Keratinocyte (primary cell): ENCODE measurements around the gene ACTN2. TPM values are rescaled to one million over a fixed set of nuclear protein-coding genes. Genes with fewer than 3 reads are reported as not detected.

Source experiments
- DNase-seq: peaks from one replicate; pipeline ENCODE4 v3.0.0-alpha.2; 2011; ENCODE audit warnings: low read depth, missing footprints, low spot score
- FAIRE-seq: peaks from 2 replicates; lab custom pipeline; 2011; peaks lifted over from hg19 to GRCh38; lab: Jason Lieb, UNC
- H2AFZ ChIP-seq: 2 replicates; pipeline ENCODE4 v1.6.0; 2012; ENCODE audit warnings: low read length, control low read depth, inconsistent platforms; ENCODE audit not compliant: control insufficient read depth
- H3K27ac ChIP-seq: 2 replicates; pipeline ENCODE4 v1.5.1; 2011; ENCODE audit warnings: low read length; ENCODE audit not compliant: control insufficient read depth, insufficient read depth
- H3K27me3 ChIP-seq: 3 replicates; pipeline ENCODE4 v1.6.0; 2011; ENCODE audit warnings: low read length; ENCODE audit not compliant: control insufficient read depth, insufficient read depth; ENCODE audit errors: extremely low read depth
- H3K36me3 ChIP-seq, 2 experiments: 2 replicates in 1 of 2; 3 replicates in 1 of 2; pipeline ENCODE4 v1.5.1; 2011; ENCODE audit warnings: low read length in 2 of 2, mild to moderate bottlenecking in 1 of 2; ENCODE audit not compliant: control insufficient read depth in 2 of 2, insufficient read depth in 2 of 2; ENCODE audit errors: extremely low read depth in 1 of 2
- H3K4me1 ChIP-seq: 3 replicates; pipeline ENCODE4 v1.5.1; 2011; ENCODE audit warnings: low read length; ENCODE audit not compliant: control insufficient read depth, insufficient read depth; ENCODE audit errors: extremely low read depth
- H3K4me2 ChIP-seq: 3 replicates; pipeline ENCODE4 v1.6.0; 2011; ENCODE audit warnings: low read depth, low read length; ENCODE audit not compliant: control insufficient read depth, insufficient read depth; ENCODE audit errors: extremely low read depth
- H3K4me3 ChIP-seq, 3 experiments: fragments of 200-600 bp in 1 of 3; sonication (generic) in 1 of 3; 2 replicates in 2 of 3; 3 replicates in 1 of 3; pipeline ENCODE4 v1.5.1; 2011 to 2016; ENCODE audit warnings: low read length in 3 of 3, mild to moderate bottlenecking in 3 of 3, control low read depth in 2 of 3, inconsistent platforms in 1 of 3, low read depth in 1 of 3, mixed read lengths in 1 of 3, mixed run types in 1 of 3, moderate library complexity in 1 of 3; ENCODE audit not compliant: control insufficient read depth in 2 of 3, insufficient read depth in 2 of 3; ENCODE audit errors: extremely low read depth in 1 of 3
- H3K79me2 ChIP-seq: 2 replicates; pipeline ENCODE4 v1.6.0; 2012; ENCODE audit warnings: low read length; ENCODE audit not compliant: control insufficient read depth, insufficient read depth
- H3K9ac ChIP-seq: 3 replicates; pipeline ENCODE4 v1.6.0; 2011; ENCODE audit warnings: low read length; ENCODE audit not compliant: control insufficient read depth, insufficient read depth; ENCODE audit errors: extremely low read depth
- H3K9me1 ChIP-seq: 3 replicates; pipeline ENCODE4 v1.6.0; 2011; ENCODE audit warnings: low read length; ENCODE audit not compliant: control insufficient read depth, insufficient read depth; ENCODE audit errors: extremely low read depth
- H3K9me3 ChIP-seq: 2 replicates; pipeline ENCODE4 v1.5.1; 2012; ENCODE audit warnings: low read depth, low read length; ENCODE audit not compliant: control insufficient read depth
- H4K20me1 ChIP-seq: 3 replicates; pipeline ENCODE4 v1.6.0; 2011; ENCODE audit warnings: low read length; ENCODE audit not compliant: control insufficient read depth, insufficient read depth; ENCODE audit errors: extremely low read depth
- EZH2 ChIP-seq: IDR thresholded peaks from one replicate; pipeline ENCODE4 v1.6.1; 2012; ENCODE audit warnings: inconsistent platforms, mild to moderate bottlenecking, low read length, moderate library complexity
- dilution Hi-C: fragments of 300-500 bp; cut with MboI; formaldehyde crosslinking; loops from one replicate; pipeline ENCODE4 v1.7.0; 2020; ENCODE audit warnings: low sequenced_read_pairs; ENCODE audit not compliant: extremely low pct_ligation_motif_present
- polyA plus RNA-seq, 5 experiments: library from polyadenylated mRNA; depleted of rRNA in 3 of 5; stranded (reverse) in 3 of 5; stranded (forward) in 1 of 5; unstranded in 1 of 5; fragments of >200 nt; gene quantifications; 1 replicate in 1 of 5; 2 replicates in 3 of 5; 3 replicates in 1 of 5; pipeline versions ENCODE4 v1.2.1 to v1.2.3, GENCODE V29; 2011 to 2012; ENCODE audit warnings: missing spikeins in 2 of 5, low read depth in 1 of 5, low replicate concordance in 1 of 5
- TF ChIP-seq, protein P1 (sequence below), 3 experiments: IDR thresholded peaks in 1 of 3; conservative IDR thresholded peaks in 1 of 3; optimal IDR thresholded peaks in 1 of 3; 2 replicates in 2 of 3; 3 replicates in 1 of 3; pipeline versions ENCODE3 to v1.5.1; 2011; ENCODE audit warnings: low read length in 3 of 3, mild to moderate bottlenecking in 3 of 3, moderate library complexity in 2 of 3, control low read depth in 1 of 3, inconsistent platforms in 1 of 3; ENCODE audit not compliant: insufficient read depth in 2 of 3; ENCODE audit errors: extremely low read depth in 1 of 3

Gene ACTN2
- polyA plus RNA-seq, 1 donor (not counting 4 experiments of a cell fraction or from before 2014, with no cell fraction given): not detected

GRCh38 chr1:236710328-236710892 lies 24.1 kb downstream of the ACTN2 start:
- H3K79me2 ChIP-seq: no peaks in the 10 kb centered on the region
- FAIRE-seq (no peak), DNase-seq (no peak)
- H3K4me2 ChIP-seq: no peak overlapping the region
- H3K27me3 ChIP-seq: no peaks in the 10 kb centered on the region
- no peak overlapping the region for H3K9ac ChIP-seq
- H3K36me3 ChIP-seq: no peaks in the 10 kb centered on the region
- H4K20me1 ChIP-seq: no peaks in the 10 kb centered on the region
- TF ChIP-seq, protein P1, sequence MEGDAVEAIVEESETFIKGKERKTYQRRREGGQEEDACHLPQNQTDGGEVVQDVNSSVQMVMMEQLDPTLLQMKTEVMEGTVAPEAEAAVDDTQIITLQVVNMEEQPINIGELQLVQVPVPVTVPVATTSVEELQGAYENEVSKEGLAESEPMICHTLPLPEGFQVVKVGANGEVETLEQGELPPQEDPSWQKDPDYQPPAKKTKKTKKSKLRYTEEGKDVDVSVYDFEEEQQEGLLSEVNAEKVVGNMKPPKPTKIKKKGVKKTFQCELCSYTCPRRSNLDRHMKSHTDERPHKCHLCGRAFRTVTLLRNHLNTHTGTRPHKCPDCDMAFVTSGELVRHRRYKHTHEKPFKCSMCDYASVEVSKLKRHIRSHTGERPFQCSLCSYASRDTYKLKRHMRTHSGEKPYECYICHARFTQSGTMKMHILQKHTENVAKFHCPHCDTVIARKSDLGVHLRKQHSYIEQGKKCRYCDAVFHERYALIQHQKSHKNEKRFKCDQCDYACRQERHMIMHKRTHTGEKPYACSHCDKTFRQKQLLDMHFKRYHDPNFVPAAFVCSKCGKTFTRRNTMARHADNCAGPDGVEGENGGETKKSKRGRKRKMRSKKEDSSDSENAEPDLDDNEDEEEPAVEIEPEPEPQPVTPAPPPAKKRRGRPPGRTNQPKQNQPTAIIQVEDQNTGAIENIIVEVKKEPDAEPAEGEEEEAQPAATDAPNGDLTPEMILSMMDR (optimal IDR thresholded peaks at IDR 0.05 in 1 of 3, IDR thresholded peaks at IDR 0.05 in 1 of 3, conservative IDR thresholded peaks at IDR 0.05 in 1 of 3; ENCODE audit: extremely low read depth in 1 of 3, insufficient read depth in 2 of 3, low read length in 3 of 3): no peak
- TF ChIP-seq EZH2: no peak
- dilution Hi-C loops: no loop called here
- H3K9me1 ChIP-seq: no peaks in the 10 kb centered on the region
- no peak overlapping the region for H3K4me3 ChIP-seq
- H3K9me3 ChIP-seq: no peaks in the 10 kb centered on the region
- no peak overlapping the region for H2AFZ ChIP-seq
- H3K27ac ChIP-seq: no peak overlapping the region
- no peaks in the 10 kb centered on the region for H3K4me1 ChIP-seq

GRCh38 chr1:236716160-236716559 lies 29.9 kb downstream of the ACTN2 start:
- no peaks in the 10 kb centered on the region for H3K36me3 ChIP-seq
- H3K79me2 ChIP-seq: no peaks in the 10 kb centered on the region
- H3K9me1 ChIP-seq: no peaks in the 10 kb centered on the region
- no peaks in the 10 kb centered on the region for H3K27me3 ChIP-seq
- no peak overlapping the region for H3K9ac ChIP-seq
- H2AFZ ChIP-seq: no peak overlapping the region
- H4K20me1 ChIP-seq: no peaks in the 10 kb centered on the region
- H3K4me3 ChIP-seq: no peak overlapping the region
- dilution Hi-C loops: no loop called here
- FAIRE-seq: no peak
- no peak overlapping the region for H3K4me2 ChIP-seq
- no peaks in the 10 kb centered on the region for H3K4me1 ChIP-seq
- DNase-seq: no peak
- TF ChIP-seq, protein P1 (optimal IDR thresholded peaks at IDR 0.05 in 1 of 3, IDR thresholded peaks at IDR 0.05 in 1 of 3, conservative IDR thresholded peaks at IDR 0.05 in 1 of 3; ENCODE audit: extremely low read depth in 1 of 3, insufficient read depth in 2 of 3, low read length in 3 of 3): no peak
- H3K9me3 ChIP-seq: no peaks in the 10 kb centered on the region
- no peak overlapping the region for H3K27ac ChIP-seq
